HG03571 (cell line): Measurements from ENCODE around the gene SOD1.
"Not testable (repeated sequence)": the region's sequence is repeated elsewhere in the genome, so short reads cannot be mapped to it uniquely, and the experiment has no call there.

Source experiments
- ATAC-seq: cut with Tn5 transposase; IDR thresholded peaks from one replicate; pipeline ENCODE4 v1.9.1; 2021; ENCODE audit not compliant: unreplicated experiment

SOD1 gene

GRCh38 chr21:31654821-31655580 is 4.5 kb upstream of the SOD1 start:
- ATAC-seq, result not testable (repeated sequence)

DNA sequence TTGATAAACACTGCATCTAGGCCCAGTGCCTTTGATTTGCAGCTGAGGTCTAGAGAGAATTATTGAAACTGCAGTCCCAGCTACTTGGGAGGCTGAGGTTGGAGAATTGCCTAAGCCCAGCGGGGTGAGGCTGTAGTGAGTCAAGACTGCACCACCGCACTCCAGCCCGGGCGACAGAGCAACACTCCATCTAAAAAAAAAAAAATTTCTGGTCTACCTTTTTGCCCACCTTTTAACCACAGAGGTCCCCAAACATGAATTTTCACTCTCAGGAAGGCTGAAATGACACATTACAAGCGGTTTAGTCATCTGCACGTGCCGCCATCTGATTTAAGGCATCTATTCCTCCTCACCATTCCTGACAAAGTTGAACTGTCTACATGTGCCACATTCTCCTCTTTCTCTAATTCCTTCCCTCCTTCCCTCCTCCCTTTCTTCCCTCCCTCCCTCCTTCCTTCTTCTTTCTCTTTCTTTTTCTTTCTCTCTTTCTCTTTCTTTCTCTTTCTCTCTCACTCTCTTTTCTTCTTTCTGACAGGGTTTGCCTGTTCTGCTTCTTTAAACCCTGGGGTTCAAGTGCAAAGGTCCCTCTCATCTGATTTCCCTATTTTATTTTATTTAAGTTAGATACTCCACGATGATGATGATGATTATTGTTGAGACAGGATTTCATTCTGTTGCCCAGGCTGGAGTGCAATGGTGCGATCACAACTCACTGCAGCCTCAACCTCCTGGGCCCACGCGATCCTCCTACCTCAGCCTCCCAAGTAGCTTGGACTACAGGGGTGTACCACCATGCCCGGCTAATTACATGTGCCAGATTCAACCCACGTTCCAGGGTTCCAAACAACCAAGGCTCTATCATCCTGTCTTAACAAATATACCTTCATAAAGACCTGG is 3.0 kb upstream of the SOD1 start:
- ATAC-seq, result no peak

DNA sequence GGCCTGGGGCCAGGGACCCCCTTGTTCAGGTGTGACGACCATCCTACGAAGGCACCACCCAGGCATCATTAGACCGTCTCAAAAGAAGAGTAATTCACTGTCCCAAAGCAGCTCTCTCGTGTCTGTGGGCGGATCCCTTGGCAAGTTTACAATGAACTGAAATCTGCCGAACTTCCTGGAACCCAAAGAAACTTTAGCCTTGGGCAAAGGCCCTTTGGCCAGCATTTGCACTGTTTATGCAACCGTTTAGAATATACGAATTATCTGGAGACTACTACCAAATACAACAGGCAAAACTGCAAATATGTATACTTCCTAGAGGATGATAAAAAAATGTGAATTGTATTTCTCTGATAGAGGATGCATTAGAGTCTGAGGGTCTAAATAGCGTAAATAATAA is 1.4 kb upstream of the SOD1 start:
- no peak for ATAC-seq

DNA sequence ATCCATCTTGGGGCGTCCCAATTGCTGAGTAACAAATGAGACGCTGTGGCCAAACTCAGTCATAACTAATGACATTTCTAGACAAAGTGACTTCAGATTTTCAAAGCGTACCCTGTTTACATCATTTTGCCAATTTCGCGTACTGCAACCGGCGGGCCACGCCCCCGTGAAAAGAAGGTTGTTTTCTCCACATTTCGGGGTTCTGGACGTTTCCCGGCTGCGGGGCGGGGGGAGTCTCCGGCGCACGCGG is 282 bp upstream of the SOD1 start:
- peak; percentile 3 for ATAC-seq

GRCh38 chr21:31660259-31660565 is 719 bp downstream of the SOD1 start:
- peak; percentile 28 for ATAC-seq

- no peak for ATAC-seq
Measured at GRCh38 chr21:31660591-31660990, 1.1 kb downstream of the SOD1 start.

GRCh38 chr21:31663584-31664249 is 4.2 kb downstream of the SOD1 start:
- ATAC-seq, result no peak

- ATAC-seq, result no peak
Measured at GRCh38 chr21:31665397-31665796, 5.9 kb downstream of the SOD1 start.

DNA sequence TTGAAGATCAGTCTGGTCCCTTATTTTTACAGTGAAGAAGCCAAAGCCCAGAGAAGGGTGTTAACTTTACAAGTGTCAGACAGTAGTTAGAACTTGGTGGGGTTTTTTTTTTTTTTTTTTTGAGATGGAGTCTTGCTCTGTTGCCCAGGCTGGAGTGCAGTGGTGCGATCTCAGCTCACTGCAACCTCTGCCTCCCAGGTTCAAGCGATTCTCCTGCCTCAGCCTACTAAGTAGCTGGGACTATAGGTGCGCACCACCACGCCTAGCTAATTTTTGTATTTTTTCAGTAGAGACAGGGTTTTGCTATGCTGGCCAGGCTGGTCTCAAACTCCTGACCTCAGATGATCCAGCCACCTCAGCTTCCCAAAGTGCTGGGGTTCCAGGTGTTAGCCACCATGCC is 6.4 kb downstream of the SOD1 start:
- not testable (repeated sequence) for ATAC-seq

DNA sequence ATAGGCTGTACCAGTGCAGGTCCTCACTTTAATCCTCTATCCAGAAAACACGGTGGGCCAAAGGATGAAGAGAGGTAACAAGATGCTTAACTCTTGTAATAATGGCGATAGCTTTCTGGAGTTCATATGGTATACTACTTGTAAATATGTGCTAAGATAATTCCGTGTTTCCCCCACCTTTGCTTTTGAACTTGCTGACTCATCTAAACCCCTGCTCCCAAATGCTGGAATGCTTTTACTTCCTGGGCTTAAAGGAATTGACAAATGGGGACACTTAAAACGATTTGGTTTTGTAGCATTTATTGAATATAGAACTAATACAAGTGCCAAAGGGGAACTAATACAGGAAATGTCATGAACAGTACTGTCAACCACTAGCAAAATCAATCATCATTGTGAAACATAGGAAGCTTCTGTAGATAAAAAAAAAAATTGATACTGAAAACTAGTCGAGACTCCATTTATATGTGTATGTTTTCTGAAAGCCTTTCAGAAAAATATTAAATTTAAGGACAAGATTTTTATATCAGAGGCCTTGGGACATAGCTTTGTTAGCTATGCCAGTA is 7.0 kb downstream of the SOD1 start:
- no peak for ATAC-seq

DNA sequence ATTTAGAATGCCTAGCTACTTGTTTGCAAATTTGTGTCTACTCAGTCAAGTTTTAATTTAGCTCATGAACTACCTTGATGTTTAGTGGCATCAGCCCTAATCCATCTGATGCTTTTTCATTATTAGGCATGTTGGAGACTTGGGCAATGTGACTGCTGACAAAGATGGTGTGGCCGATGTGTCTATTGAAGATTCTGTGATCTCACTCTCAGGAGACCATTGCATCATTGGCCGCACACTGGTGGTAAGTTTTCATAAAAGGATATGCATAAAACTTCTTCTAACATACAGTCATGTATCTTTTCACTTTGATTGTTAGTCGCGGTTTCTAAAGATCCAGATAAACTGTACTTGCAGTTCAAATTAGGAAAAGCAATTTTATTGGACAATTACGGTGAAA is 7.6 kb downstream of the SOD1 start:
- no peak for ATAC-seq

GRCh38 chr21:31667639-31668038 is 8.1 kb downstream of the SOD1 start:
- ATAC-seq, result no peak

DNA sequence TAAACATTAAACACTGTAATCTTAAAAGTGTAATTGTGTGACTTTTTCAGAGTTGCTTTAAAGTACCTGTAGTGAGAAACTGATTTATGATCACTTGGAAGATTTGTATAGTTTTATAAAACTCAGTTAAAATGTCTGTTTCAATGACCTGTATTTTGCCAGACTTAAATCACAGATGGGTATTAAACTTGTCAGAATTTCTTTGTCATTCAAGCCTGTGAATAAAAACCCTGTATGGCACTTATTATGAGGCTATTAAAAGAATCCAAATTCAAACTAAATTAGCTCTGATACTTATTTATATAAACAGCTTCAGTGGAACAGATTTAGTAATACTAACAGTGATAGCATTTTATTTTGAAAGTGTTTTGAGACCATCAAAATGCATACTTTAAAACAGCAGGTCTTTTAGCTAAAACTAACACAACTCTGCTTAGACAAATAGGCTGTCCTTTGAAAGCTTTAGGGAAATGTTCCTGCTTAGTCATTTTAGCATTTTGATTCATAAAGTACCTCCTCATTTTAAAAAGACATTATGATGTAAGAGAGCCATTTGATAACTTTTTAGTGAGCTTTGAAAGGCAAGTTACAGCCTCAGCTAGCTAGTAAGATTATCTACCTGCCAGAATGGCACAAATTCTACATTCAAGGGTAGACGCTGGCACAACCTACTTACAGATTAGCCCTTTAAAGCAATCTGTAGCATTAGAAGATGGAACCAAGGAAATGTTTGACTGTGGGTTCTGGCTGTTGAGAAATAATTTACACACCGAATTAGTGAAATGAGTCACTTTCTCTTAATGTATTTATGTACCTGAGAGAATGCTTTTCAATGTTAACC is 9.4 kb downstream of the SOD1 start:
- no peak for ATAC-seq

- no peak for ATAC-seq
Measured at GRCh38 chr21:31670070-31670469, 10.6 kb downstream of the SOD1 start.

- ATAC-seq, result no peak
Measured at GRCh38 chr21:31671146-31671716, 11.7 kb downstream of the SOD1 start.

DNA sequence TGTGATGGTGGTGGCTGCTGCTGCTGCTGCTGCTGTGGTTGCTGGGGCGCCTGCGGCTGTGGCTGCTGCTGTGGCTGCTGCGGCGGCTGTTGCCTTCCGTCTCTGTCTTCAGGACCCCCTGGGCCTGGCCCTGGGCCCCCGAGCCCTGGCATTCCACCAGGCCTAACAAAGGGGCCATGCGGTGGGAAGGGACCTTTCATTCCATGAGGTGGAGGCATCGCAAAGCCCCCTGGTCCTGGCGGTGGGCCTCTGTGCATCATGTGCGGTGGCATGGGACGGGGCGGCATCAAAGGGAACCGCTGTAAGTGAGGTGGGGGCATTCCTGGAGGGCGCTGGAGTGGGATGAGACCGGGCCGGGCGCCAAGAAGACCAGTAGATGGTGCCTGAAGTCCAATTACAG is 12.4 kb downstream of the SOD1 start:
- ATAC-seq, result no peak

DNA sequence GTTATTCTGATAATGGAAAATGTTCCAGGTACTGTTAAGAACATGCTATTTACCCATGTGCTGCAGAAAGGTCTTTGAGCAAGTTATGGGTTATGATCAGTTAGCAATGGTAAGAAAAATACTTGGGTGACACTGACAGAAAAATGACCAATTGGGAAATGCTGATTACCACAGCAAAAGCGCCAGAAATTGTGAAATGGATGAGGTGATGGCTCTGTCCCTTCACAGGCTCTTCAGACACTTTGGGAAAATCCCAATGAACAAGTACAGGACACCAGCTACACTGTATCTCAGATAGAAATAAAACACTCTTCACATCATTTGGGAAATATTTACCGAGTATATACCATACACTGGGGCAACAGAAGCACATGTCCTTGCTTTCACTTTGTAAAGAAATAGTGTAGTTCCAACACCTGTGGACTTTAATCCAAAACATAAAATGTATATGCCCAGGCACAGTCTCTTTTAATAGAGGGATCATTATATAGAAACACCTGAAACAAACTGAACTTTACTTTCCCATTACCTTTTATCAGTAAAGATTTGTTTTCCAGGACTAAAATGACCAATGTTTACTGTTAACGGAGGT is 13.9 kb downstream of the SOD1 start:
- ATAC-seq, result no peak

DNA sequence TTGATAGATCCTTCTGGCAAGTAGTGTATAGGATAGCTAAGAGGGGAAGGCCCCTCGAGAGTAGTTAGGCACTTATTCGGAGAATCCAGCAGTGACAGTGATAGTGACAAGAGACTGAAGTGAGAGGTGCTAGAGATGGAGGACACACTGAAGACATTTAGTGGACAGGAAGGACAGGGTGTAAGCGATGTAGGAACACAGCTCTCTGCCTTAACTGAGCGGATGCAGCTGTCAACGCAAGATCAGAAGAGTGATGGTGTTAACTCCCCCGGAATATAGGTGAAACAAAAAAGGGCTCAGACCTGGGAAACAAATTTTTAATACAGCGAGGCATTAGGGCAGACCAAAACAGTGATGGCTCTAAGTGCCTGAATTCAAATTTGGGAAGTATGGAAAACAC is 15.8 kb downstream of the SOD1 start:
- ATAC-seq, result no peak

DNA sequence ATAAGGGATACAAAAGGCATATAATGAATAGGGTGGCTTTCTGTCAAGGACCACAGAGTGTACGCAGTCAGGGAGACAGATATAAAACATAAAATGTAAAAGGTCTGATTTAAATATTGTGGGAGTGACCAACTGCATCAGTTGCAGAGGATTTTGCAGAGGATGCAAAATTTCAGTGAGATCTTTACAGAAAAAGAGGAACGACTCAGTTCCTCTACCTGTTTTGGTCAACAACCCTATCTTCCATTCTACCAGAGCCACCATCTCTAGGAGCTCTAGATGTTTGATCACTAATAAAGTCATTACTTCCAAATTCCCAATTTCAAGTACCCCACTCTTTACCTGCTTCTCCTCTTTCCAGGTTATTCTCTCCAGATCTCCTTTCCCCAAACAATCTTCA is 16.5 kb downstream of the SOD1 start:
- no peak for ATAC-seq

DNA sequence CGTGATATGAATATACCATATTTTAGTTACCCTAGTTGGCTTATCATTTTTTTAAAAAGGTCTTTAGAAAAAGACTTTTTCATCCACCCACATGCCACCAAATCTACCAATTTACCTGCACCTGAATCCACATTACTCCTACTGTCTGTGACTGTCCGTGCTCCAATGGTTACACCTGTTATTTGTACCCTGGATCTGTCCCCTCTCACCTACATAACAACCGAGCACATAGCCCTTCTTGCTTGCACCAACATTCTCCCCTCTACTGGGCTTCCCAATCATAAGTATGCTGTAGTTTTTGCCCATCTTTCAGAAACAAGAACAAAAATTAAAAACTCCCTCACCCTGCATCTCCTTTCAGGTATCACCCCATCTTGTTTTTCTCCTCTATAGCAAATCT is 17.6 kb downstream of the SOD1 start:
- no peak for ATAC-seq
